H1 (cell line): ENCODE measurements around the gene SAFB2. TPM values are rescaled to one million over a fixed set of nuclear protein-coding genes. Genes with fewer than 3 reads are reported as not detected.
A peak's percentile ranks its signal among the peaks of the same experiment; 100 is the strongest.

Experiments
- ATF2 ChIP-seq: IDR thresholded peaks from 2 replicates; pipeline ENCODE4 v1.6.1; 2012; ENCODE audit warnings: low read length, inconsistent platforms
- BACH1 ChIP-seq: IDR thresholded peaks from 2 replicates; pipeline ENCODE4 v1.6.1; 2012; ENCODE audit warnings: low read length, improper control_type of control experiment
- CREB1 ChIP-seq: IDR thresholded peaks from 2 replicates; pipeline ENCODE4 v1.6.1; 2012; ENCODE audit warnings: inconsistent platforms
- CTBP2 ChIP-seq: IDR thresholded peaks from 2 replicates; pipeline ENCODE4 v1.7.0; 2011; ENCODE audit warnings: borderline replicate concordance, mild to moderate bottlenecking, moderate library complexity, mixed read lengths, low read length; ENCODE audit not compliant: insufficient read depth, insufficient read length
- EP300 ChIP-seq, 2 experiments: IDR thresholded peaks; 1 replicate in 1 of 2; 2 replicates in 1 of 2; pipeline ENCODE4 v1.6.1; 2011 to 2012; ENCODE audit warnings: low read depth in 2 of 2, low read length in 2 of 2, mild to moderate bottlenecking in 2 of 2, borderline replicate concordance in 1 of 2, inconsistent platforms in 1 of 2, moderate library complexity in 1 of 2
- GABPA ChIP-seq: IDR thresholded peaks from 2 replicates; pipeline ENCODE4 v1.6.1; 2011; ENCODE audit warnings: mild to moderate bottlenecking, low read length, moderate library complexity, borderline replicate concordance; ENCODE audit not compliant: insufficient read depth
- GTF2F1 ChIP-seq: IDR thresholded peaks from 2 replicates; pipeline ENCODE4 v1.6.1; 2012; ENCODE audit warnings: low read depth, low read length, improper control_type of control experiment, borderline replicate concordance
- HDAC2 ChIP-seq, 2 experiments: fragments of 300-600 bp in 1 of 2; sonication (generic) in 1 of 2; IDR thresholded peaks; 2 replicates each; pipeline ENCODE4 v1.6.1; 2011 to 2012; ENCODE audit warnings: low read depth in 2 of 2, low read length in 2 of 2, mild to moderate bottlenecking in 2 of 2, moderate library complexity in 2 of 2, borderline replicate concordance in 1 of 2, inconsistent platforms in 1 of 2
- NANOG ChIP-seq: IDR thresholded peaks from 2 replicates; pipeline ENCODE4 v1.6.1; 2011; ENCODE audit warnings: low read length, low read depth, mild to moderate bottlenecking, inconsistent platforms; ENCODE audit not compliant: insufficient read depth, poor library complexity, severe bottlenecking
- PHF8 ChIP-seq: fragments of 200-600 bp; sonication (generic); conservative IDR thresholded peaks from 2 replicates; pipeline ENCODE4 v1.7.1; 2012; ENCODE audit warnings: low read depth, mild to moderate bottlenecking, inconsistent platforms, low read length, moderate library complexity
- RXRA ChIP-seq: IDR thresholded peaks from 2 replicates; pipeline ENCODE4 v1.6.1; 2011; ENCODE audit warnings: low read depth, mild to moderate bottlenecking, low read length, moderate library complexity; ENCODE audit not compliant: insufficient read depth
- TEAD4 ChIP-seq: IDR thresholded peaks from 2 replicates; pipeline ENCODE4 v1.6.1; 2012; ENCODE audit warnings: low read depth, low read length, inconsistent platforms, mixed read lengths
- polyA plus RNA-seq, 7 experiments: library from polyadenylated mRNA; depleted of rRNA in 3 of 7; stranded (reverse) in 5 of 7; unstranded in 2 of 7; fragments of >200 nt in 5 of 7; fragments of 200-250 nt in 2 of 7; gene quantifications; 1 replicate in 5 of 7; 2 replicates in 1 of 7; 4 replicates in 1 of 7; pipeline versions ENCODE4 v1.2.1 to v1.2.3, GENCODE V29; 2011 to 2013; ENCODE audit warnings: missing spikeins in 2 of 7, mixed read lengths in 2 of 7
- total RNA-seq: library from RNA; stranded (reverse); fragmentation: NEBNext Ultra II Directional; extraction: Animal tissue kit (Norgen Biotek cat#: 25700); gene quantifications from 2 replicates; pipeline ENCODE4 v1.2.1, GENCODE V29; 2021
- TF ChIP-seq, protein P1 (sequence below): IDR thresholded peaks from 2 replicates; pipeline ENCODE4 v1.6.1; 2012; ENCODE audit warnings: inconsistent platforms

SAFB2 gene
- total and polyA plus RNA-seq, 2 of the 8 experiments (the other 6 are each of a cell fraction or from before 2014, with no cell fraction given): 14.8 to 63.8 TPM

DNA sequence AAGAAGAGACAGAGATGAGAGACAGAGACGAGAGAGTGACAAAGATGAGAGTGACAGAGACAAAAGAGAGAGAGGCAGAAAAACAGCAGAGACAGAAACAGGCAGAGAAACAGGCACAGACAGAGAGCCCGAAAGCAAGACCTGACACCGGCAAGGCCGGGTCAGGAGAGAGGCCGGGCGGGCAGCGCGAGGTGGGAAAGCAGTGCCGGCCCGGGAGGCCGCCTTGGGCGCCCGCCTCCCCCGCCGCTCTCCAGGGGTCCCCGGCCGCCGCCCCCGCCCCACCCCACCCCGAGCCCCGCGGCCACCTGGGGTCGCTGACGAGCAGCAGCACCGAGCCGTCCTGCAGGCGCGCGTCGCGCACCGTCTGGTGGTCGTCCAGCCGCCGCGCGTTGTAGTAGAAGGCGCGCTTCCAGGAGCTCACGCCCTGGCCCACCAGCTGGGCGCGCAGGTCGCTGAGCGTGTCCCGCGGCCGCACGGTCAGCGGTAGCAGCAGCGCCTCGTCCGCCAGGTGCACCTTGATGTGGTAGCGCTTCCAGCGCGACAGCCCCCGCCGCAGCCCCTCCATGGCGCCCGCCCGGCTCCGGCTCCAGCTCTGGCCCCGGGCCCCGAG, 55.1 kb downstream of the SAFB2 start, which contains the start of gene TINCR (continued):
- TF ChIP-seq NANOG: no peak
- no peak for TF ChIP-seq BACH1
- TF ChIP-seq HDAC2 (IDR thresholded peaks at IDR 0.05; ENCODE audit: borderline replicate concordance in 1 of 2, low read depth in 2 of 2, low read length in 2 of 2): no peak
- TF ChIP-seq RXRA: no peak
- TF ChIP-seq, protein P1, sequence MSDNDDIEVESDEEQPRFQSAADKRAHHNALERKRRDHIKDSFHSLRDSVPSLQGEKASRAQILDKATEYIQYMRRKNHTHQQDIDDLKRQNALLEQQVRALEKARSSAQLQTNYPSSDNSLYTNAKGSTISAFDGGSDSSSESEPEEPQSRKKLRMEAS: peak; percentile 64; the same call in 1 of the 2 replicates
- TF ChIP-seq EP300 (IDR thresholded peaks at IDR 0.05; ENCODE audit: borderline replicate concordance in 1 of 2, low read depth in 2 of 2, low read length in 2 of 2): no peak
- peak; percentile 53; the same call in 1 of the 2 replicates for TF ChIP-seq PHF8
- TF ChIP-seq ATF2: no peak
- no peak for TF ChIP-seq CTBP2
- no peak for TF ChIP-seq TEAD4
- TF ChIP-seq CREB1: peak; percentile 40; the same call in 1 of the 2 replicates
- TF ChIP-seq GABPA: no peak
- no peak for TF ChIP-seq GTF2F1
